ENCODE measurements around the gene CDKAL1.
"Not testable (repeated sequence)": the region's sequence is repeated elsewhere in the genome, so short reads cannot be mapped to it uniquely, and the experiment has no call there.

The CDKAL1 gene

DNA sequence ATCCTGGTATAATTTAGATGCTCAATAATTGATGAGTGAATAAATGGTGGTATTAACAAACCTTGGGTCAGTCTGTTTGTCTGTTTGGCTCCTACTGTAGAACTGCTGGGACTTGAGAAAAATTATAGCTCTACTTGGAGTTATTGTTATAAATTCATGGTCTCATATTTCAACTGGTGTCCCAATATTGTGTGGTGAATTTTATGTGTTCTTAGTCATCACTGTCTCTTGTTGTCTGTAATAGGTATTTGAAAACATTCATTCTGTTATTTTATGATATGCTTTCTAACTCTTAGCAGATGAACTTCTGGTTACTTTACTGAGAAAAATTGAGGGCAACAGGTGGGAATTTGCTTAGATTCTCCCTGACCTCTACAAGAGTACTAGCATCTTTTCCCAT is 221.4 kb downstream of the CDKAL1 start:
- no peak for DNase-seq

DNA sequence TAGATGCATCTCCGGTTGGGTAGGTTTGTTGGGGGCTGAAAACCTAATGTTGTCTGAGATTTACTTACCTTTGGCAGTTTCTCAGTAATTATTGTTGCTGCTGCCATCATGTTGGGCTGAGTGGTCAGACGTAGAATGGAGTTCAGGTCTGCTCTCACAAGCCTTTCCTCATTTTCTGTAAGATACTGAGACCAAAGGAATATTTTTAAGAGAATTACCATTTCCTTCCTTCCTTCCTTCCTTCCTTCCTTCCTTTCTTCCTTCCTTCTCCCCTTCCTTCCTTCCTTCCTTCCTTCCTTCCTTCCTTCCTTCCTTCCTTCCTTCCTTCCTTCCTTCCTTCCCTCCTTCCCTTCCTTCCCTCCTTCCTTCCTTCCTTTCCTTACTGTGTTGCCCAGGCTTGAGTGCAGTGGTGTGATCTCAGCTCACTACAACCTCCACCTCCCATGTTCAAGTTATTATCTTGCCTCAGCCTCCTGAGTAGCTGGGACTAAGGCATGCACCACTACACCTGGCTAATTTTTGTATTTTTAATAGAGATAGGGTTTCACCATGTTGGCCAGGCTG is 222.4 kb downstream of the CDKAL1 start:
- not testable (repeated sequence) for DNase-seq

DNA sequence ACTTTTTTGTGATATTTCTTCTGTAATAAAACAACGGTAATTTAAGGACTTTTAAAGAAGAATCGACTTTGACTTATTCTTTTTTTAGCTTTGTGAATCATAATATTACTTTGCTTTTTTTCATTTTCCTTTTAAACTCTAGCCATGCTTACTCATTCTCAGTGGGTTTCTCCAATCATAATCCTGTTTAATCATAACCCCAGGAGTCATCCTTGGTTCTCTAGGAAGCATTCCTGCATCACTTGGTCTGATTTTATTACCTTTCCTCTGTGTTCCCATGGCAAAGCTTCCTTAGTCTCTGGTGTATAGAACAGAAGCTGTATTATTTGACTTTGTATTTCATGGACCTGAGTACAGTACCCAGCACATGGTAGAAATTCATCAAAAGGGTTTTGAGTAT is 223.5 kb downstream of the CDKAL1 start:
- no peak for DNase-seq

DNA sequence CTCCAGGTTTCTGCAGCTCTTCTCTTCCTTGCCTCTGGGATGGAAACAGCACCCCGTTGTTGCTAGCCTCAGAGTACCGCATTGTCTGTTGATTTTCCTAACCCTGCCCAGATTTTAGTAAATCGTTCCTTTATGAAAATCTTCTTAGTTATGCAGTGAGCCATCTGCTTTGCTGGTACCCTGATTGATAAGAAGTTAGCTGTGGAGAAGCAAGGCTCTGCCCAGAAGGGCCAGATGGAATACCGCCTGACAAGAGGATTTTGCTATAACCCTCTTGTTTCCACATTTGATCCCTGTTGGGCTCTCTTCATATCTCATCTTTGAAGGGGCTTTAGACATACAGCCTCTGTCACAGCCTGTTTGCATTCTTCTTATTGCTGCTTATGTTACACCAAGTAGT is 229.0 kb downstream of the CDKAL1 start:
- no peak for DNase-seq

DNA sequence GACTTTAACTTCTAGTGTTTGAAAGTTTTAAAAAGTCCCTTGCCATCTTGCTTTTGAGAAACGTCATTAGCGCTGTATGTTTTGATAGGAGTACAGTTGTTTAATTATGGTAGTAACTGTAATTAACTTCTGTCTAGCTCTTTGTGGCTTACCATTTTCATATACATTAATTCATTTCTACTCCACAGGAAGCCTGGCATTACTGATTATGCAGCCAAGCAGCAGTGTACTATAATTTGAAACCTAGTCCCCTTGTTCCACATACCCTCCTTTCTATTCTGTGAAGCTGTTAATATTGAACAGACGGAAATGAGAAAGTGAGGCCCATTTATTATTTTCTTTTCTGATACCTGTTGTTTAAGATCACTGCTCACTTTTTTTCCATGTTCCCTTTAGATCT is 235.4 kb downstream of the CDKAL1 start:
- DNase-seq = no peak

DNA sequence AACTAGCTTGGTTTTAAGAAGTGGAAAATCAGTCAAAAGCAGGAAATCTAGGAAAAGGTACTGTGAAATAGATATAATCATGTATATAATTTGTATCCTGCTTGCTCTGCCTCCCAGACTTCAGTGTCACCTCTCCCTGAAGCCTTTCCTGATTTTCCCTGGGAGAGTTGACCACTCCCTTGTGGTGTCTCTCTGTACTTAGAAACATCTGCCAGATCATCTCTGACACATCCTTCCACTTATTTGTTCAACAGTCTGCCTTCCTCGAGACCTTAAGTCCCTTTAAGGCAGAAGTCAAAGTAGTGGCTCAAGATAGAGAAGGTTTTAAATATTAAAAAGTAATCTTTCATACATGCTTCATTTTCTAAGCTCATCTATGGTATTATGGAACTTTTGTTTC is 236.5 kb downstream of the CDKAL1 start:
- DNase-seq = no peak

DNA sequence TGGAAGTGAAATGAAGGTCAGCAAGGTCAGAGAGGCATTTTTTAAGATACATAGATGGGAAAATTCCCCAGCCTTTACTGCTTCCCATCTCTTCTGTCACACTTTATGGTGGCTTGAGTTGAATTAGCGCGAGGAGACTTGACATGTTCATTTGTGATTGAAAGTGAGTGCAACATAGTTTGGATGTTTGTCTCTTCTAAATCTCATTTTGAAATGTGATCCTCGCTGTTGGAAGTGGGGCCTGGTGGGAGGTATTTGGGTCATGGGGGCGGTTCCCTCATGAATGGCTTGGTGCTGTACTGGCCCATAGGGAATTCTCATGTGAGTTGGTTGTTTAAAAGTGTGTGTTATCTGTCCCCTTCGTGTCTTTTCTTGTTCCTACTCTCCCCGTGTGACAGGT is 237.2 kb downstream of the CDKAL1 start:
- no peak for DNase-seq

DNA sequence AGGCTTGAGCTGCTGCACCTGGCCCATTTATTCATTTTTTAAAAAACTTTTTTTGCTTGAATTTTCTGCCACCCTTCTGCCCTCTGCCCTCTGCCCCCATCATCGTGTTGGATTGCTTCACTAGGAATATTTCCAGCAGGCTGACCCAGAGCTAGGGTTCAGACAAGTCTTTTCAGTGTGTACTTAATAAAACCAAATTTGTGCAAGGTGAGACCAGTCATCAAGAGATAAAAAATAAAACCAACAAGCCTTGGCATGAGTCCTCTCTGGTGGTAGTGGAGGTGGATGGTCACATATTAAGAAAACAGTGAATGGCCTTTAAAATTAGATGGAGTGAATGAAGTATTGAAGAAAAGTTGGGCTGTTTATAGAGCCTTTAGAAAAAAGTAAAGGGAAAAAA is 239.6 kb downstream of the CDKAL1 start:
- DNase-seq = no peak

DNA sequence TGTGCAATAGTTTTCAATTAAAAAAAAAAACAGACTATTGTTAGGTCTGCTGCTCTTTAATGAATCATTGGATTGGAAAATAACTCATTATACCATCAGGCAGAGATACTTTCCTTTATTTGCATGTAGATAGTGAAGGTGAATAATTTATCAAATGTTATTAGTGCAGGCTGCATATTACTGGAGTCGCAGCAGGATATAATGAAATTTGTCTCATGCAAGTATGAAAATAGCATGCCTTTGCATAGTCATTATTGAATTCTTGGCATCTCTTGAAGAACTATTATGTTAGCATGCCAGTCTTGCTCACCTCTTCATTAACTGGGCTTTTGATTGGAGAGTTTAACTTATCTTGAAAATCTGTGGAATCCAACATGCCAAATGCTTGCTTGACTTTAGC is 241.7 kb downstream of the CDKAL1 start:
- DNase-seq = no peak

DNA sequence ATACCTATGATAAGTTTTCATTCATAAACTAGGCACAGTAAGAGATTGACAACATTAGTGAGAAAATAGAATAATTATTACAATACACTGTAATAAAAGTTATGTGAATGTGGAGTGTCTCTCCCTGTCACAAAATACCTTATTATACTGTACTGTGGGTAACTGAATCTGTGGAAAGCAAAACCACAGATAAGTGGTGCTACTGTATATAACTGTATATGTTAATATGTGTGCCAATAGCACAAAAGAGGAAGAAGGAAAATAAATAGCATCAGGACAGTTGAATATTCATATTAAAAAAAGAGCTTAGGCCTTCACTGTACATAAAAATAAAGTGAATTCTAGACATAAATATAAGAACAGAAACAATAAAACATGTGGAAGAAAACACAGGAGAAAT is 243.5 kb downstream of the CDKAL1 start:
- DNase-seq = no peak

DNA sequence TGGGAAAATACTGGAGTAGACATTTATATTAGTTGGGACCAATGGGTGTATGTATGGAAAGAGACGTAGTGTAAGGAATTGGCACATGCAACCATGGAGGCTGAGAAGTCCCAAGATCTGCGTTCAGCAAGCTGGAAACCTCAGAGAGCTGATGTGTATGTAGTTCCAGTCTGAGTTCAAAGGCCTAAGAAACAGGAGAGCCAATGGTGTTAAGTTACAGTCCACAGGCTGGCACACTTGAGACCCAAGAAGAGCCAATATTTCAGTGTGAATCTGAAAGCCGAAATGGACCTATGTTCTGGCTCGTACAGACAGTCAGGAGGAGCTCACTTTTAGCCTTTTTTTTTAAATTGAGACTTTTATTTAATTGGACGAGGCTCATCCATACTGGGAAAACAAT is 244.2 kb downstream of the CDKAL1 start:
- no peak for DNase-seq

DNA sequence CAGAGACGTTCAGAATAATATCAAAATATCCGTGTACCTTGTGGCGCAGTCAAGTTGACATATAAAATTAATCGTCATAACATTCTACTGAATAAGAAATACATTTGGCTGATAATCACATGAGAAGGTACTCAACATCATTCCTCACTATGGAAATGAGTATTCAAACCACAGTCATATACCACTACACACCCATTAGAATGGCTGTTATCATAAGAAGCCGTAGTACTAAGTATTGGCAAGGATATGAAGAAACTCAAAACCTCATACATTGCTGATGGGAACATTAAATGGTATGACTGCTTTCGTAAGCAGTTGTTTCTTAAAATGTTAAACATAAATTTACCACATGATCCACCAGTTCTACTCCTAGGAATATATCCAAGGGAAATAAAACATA is 244.7 kb downstream of the CDKAL1 start:
- no peak for DNase-seq

DNA sequence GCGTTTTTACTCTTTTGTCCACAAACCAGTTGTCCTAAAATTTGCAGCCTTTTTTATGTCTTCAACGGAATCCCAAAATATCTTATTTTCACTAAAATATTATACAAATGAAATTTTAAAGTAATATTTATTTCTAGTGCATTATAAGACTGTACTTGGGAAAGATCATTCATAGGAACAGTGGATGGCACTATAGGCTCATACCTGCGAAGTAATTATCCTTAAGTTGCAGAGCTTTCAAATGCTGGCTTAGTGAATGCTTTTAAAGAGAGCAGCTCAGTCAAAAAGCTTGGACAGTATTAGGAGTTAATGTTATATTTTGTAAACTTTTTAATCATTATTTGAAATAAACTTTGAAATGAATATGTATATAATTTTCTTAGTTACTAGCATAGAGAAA is 254.9 kb downstream of the CDKAL1 start:
- no peak for DNase-seq

DNA sequence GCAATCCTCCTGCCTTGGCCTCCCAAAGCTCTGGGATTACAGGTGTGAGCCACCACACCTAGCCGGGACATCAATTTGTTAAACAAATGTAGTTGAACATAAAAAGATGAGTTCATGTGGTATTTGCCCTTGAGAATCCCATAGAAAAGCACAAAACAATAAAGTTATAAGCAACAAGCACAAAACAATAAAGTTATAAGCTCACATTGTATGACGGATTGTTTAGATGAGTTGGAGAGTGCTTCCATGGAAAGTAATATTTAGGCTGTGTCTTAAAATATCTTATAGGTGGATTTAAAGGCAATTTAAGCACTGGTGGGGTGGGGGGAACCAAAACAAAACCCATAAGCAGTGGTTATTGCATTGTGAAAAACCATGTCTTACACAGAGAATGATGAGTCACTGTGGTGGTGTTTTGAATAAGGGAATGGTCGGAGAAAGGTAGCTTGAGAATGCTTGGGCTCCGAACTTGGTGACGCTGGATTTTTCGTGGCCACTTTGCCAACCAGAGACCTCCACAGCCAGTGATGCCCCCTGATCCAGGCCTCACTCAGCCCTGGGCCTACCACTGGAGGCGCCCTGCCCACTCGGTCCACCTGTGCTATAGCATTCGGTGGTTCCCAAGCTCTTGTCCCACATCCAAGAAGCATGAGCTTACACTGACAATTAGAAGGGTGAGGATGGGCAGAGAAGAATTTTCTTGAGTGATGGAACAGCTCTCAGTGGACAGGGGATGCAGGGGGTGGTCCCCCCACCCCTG is 256.0 kb downstream of the CDKAL1 start:
- no peak for DNase-seq

DNA sequence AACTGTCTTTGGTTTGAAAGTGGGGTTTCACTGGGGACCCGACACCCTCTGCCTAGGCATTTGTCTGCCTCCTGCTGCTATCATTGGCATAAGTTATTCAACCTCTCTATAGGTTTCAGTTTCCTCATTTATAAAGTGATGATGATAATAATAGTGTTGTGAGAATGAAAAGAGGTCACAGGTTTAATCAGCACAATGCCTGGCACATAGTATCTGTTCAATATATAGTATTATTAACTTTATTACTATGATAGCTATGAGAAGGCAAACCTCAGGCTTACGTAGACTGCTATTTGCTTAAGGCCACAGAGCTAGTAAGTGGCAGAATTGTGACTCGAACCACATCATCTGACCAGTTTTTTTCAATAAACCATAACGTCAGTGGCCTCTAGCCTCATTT is 256.8 kb downstream of the CDKAL1 start:
- no peak for DNase-seq

DNA sequence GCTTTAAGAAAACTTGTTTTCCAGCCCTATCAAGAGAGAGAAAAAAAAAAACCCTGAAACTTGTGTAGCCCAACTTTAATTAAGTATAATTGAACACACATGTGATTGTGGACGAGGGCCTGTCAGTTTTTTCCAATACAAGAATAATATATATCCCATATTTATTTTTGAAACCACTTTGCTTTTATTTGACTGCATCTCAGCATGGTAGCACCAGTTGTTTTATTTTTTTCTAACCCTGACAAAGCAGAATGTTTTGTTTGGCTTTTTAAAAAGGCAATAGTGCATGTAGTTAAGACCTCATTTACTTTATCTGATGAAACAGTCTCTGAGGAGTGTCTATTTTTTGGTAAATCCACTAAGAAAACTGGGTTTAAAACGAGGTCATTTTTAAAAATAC is 257.7 kb downstream of the CDKAL1 start:
- no peak for DNase-seq

DNA sequence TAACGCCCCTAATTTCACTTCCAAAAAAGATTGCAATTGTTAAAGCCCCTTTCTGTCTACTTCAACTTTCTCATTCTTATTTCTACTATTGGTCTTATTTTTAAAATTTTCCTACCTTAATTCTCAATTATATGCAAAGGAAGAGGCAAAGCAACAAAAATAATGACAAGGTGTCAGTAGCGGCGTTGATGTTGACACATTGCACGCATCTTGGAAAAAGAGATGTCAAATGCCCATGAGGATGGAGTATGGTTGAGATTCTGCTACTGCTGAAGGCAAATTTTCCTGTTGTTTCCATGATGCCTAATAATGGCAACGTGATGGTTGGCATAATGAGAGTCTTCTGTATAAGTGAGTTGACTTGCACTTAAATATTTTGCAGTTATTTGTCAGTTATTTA is 258.9 kb downstream of the CDKAL1 start:
- DNase-seq = no peak

DNA sequence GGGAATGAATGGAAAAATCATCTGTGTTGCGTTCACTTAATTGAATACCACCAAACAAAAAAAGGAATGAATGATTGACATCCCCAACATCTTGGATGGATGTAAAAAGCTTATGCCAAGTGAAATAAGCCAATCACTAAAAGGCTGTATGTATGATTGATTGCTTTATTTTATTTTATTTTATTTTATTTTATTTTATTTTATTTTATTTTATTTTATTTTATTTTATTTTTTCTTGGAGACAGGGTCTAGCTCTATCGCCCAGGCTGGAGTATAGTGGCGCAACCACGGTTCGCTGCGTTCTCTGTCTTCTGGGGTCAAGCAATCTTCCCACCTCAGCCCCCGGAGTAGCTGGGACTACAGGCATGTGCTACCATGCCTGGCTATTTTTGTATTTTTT is 263.3 kb downstream of the CDKAL1 start:
- no peak for DNase-seq

DNA sequence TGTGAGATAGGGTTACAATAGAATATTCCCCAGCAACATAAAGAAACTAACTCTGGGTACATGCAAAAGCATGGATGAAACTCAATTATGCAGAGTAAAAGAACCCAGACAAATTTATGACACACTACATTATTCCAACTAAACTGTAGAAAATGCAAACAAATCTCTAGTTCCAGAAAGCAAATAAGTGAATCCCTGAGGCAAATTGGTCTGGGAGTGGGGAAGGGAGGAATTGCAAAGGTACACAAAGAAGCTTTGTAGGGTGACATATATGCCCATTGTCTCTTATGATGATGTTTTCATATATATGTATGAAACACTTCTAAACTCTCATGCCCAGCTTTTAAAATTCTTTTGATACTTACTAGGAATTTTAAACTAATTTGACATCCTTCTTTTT is 266.0 kb downstream of the CDKAL1 start:
- DNase-seq = no peak

DNA sequence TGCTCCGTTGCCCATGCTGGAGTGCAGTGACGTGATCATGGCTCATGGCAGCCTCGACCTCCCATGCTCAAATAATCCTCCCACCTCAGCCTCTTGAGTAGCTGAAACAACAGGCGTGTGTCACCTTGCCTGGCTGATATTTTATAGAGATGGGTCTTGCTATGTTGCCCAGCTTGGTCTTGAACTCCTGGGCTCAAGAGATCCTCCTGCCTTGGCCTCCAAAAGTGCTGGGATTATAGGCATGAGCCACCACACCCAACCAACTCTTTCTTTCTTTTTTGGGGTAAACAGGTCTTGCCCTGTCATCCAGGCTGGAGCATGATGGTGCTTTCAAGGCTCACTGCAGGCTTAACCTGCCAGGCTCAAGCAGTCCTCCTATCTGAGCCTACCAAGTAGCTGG is 266.4 kb downstream of the CDKAL1 start:
- no peak for DNase-seq

DNA sequence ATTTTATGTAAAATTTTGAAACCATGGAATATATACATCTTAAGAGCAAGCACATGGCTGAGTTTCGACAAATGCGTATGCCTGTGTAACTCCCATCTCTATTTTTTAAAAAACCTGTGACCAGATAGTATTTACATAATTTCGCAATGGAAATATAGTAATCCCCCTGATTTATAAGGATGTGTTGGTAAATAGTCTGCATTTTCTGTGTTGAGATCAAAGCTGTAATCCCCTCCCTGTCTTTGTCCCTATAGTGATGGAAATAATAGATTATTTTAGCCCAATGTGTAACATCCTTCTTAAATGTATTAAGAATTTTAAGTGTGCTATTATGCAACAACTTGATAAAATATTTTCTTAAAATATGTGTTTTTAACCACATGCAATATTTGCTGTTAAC is 267.3 kb downstream of the CDKAL1 start:
- DNase-seq = no peak

DNA sequence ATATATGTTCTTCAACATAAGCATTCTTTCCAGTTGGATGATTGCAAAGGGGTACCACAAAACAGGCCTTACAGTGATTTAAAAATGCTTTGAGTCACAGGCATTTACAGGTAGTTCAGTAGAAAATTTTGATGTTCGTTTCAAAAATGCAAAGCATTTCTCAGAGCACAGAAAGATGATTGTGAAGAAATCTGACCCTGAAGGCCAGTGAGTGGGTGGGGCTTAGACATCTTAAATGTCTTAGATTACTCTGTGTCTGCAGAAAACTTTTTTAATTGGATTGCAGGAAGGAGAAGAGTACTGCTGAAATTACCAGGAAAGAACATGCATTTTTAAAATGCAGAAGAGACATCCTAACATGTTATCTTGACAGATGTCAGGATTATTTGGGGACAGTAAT is 268.3 kb downstream of the CDKAL1 start:
- no peak for DNase-seq

DNA sequence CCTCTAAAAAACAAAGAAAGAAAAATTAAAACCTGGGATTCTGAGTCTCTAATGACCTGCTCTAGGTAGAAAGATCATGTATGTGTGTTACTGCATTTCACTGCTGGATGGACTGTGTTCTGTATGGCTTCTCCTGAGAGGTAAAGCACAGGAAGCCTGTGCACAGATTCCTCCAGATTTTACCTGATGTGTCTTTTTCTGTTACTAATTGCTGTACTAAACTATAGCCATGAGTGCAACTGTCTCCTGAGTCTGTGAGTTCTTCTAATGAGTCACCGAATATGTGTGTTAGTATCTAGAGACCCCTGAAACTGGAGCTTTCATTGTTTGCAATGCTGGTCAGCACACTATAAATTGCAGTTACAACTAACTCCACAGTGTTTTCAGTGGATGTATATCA is 270.8 kb downstream of the CDKAL1 start:
- DNase-seq = no peak

DNA sequence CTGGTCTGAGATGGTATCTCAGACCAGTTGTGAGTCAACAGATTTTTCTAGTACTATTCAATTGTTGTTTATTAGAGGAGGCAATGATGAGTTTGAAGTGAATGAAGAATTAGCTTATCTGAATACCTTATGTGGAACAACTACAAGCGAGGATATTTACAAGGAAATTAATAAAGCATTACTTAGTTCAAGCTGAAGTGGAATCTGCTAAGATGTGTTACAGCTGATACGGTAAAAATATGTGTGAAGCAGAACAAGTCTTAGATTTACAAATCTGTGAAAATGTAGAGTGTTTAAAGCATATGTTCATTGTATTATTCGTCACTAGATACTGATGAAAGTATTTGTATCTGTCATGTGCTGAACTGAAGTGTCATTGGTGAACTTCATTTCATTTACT is 272.4 kb downstream of the CDKAL1 start:
- no peak for DNase-seq

DNA sequence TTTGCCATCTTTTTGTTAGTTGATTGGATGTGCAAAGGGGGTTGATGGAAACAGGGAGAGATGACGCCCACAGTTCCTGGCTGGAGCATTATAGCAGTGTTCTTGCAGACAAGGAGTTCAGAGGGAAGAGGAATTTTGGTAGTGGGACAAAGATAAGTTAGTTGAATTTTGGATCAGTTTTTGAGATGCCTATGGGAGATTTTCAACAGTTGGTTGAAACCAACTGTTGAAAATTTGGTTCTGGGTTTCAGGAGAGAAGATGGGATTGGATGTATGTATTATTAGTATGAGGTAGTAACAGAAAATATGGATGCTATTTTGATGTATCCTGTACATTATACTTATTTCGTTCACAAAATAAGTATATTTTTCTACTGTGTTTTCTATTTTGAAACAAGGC is 274.2 kb downstream of the CDKAL1 start:
- no peak for DNase-seq

All from activated naive CD4-positive, alpha-beta T cell (primary cell).